ENCODE results near the gene TMUB2.

DNA sequence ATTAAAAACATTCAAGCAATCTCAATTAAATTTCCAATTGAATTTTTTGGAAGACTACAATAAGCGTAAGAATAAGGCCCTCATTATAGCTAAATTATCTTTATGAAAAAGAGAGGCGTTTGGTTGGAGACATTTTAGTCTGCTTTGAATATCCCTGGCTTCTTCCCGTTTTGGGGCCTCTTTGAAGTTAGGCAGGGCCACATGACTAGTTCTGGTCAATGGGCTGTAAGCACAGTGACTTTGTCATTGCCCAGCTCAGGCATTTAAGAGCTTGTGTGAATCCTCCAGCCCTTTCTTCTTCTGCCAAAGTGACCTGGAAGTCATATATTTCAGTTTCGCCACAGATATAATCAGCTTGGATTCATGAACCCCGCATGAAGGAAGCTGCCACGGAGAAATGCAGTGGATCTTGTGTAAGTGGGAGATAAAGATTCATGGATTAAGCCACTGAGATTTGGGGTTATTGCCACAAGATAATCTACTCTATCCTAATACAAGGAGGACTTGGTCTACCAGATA, 54.4 kb downstream of the TMUB2 start:
- TF ChIP-seq, protein P1, sequence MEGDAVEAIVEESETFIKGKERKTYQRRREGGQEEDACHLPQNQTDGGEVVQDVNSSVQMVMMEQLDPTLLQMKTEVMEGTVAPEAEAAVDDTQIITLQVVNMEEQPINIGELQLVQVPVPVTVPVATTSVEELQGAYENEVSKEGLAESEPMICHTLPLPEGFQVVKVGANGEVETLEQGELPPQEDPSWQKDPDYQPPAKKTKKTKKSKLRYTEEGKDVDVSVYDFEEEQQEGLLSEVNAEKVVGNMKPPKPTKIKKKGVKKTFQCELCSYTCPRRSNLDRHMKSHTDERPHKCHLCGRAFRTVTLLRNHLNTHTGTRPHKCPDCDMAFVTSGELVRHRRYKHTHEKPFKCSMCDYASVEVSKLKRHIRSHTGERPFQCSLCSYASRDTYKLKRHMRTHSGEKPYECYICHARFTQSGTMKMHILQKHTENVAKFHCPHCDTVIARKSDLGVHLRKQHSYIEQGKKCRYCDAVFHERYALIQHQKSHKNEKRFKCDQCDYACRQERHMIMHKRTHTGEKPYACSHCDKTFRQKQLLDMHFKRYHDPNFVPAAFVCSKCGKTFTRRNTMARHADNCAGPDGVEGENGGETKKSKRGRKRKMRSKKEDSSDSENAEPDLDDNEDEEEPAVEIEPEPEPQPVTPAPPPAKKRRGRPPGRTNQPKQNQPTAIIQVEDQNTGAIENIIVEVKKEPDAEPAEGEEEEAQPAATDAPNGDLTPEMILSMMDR (conservative IDR thresholded peaks at IDR 0.05; ENCODE audit: low read length): no peak
- TF ChIP-seq EZH2phosphoT487 (IDR thresholded peaks at IDR 0.05; ENCODE audit: borderline replicate concordance): no peak

Data from Loucy (cell line).